RWPE1 (cell line): Measurements from ENCODE around the gene AUTS2.

Source experiments
- CTCF ChIA-PET: fragments of 350-600 bp; sonication (Branson Sonifier 250); formaldehyde crosslinking; extraction: SDS; loops from one replicate; lab custom pipeline; 2021; lab: Yijun Ruan, JAX
- POLR2A ChIA-PET: fragments of 400-600 bp; formaldehyde crosslinking; extraction: SDS; loops from one replicate; lab custom pipeline; 2020; ENCODE audit warnings: antibody characterized with exemption; ENCODE audit not compliant: low non-redundant PET; lab: Yijun Ruan, JAX
- DNase-seq: peaks from one replicate; pipeline ENCODE4 v3.0.0; 2012; ENCODE audit warnings: low spot score
- H3K27ac ChIP-seq: fragments of 450-650 bp; 2 replicates; pipeline ENCODE4 v1.5.1; 2017
- TF ChIP-seq, protein P1 (sequence below): fragments of 450-650 bp; conservative IDR thresholded peaks from 2 replicates; pipeline ENCODE4 v1.5.1; 2017; ENCODE audit warnings: low read depth, mild to moderate bottlenecking

The AUTS2 gene

DNA sequence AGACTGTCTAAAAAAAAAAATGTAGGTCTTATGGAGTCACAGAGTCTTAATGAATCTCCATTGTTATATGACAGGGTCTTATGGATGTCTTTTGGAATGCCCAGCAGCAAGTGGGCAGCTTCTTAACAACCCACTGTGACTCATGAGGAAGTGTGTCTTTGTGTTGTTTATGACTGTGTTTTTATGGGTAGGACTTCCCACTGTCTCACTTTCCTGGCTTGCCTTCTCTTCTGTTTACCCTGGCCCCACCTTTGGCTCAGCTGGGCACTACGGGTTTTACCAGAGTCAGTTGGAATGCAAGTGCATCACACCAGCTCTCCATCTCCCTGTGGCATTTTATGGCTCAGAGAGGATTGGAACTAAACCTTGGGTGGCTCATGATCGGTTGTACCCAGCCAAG lies 580.5 kb downstream of the AUTS2 start:
- ChIA-PET POLR2A (no interaction called here), CTCF (no interaction called here)
- no peak overlapping the region for H3K27ac ChIP-seq
- DNase-seq: peak; percentile 15
- TF ChIP-seq, protein P1, sequence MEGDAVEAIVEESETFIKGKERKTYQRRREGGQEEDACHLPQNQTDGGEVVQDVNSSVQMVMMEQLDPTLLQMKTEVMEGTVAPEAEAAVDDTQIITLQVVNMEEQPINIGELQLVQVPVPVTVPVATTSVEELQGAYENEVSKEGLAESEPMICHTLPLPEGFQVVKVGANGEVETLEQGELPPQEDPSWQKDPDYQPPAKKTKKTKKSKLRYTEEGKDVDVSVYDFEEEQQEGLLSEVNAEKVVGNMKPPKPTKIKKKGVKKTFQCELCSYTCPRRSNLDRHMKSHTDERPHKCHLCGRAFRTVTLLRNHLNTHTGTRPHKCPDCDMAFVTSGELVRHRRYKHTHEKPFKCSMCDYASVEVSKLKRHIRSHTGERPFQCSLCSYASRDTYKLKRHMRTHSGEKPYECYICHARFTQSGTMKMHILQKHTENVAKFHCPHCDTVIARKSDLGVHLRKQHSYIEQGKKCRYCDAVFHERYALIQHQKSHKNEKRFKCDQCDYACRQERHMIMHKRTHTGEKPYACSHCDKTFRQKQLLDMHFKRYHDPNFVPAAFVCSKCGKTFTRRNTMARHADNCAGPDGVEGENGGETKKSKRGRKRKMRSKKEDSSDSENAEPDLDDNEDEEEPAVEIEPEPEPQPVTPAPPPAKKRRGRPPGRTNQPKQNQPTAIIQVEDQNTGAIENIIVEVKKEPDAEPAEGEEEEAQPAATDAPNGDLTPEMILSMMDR: no peak

DNA sequence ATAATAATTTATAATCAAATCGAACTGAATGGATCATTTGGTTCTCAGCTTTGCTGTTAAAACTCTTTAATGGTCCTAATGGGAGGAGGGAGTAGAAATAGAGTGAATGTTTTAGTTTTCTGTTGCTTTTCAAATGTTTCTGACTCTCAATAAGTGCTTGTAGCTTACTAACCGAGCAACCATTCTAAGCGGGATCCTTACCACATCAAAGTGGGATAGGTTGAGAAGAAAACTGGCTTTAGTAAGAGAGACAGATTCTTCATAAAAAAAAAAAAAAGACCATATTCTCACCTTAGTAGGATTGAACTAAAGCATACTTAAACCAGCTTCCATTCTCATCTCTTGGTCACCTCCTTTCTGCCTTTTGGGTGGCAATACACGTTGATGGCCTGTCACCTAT lies 584.2 kb downstream of the AUTS2 start:
- ChIA-PET CTCF (no interaction called here), POLR2A (no interaction called here)
- TF ChIP-seq, protein P1: no peak
- no peak for DNase-seq
- no peak overlapping the region for H3K27ac ChIP-seq

- ChIA-PET POLR2A (no interaction called here), CTCF (interaction anchor here (0.6 kb wide), 1 partner anchor 318 kb away, joined by 5 read pairs; no protein-coding TSS in a partner anchor)
- DNase-seq: no peak
- TF ChIP-seq, protein P1: no peak
- H3K27ac ChIP-seq: no peak overlapping the region
Observed at GRCh38 chr7:70183278-70183677, 585.0 kb downstream of the AUTS2 start.

GRCh38 chr7:70188901-70189650 lies 590.8 kb downstream of the AUTS2 start:
- TF ChIP-seq, protein P1: no peak
- DNase-seq: no peak
- ChIA-PET POLR2A (no interaction called here), CTCF (interaction anchor here (1.0 kb wide), 2 partner anchors 509 to 510 kb away, joined by 3 read pairs; no protein-coding TSS in a partner anchor)
- H3K27ac ChIP-seq: no peak overlapping the region

- POLR2A ChIA-PET: no interaction called here
- TF ChIP-seq, protein P1: no peak
- CTCF ChIA-PET: interaction anchor here (1.0 kb wide), 1 partner anchor 509 kb away, joined by 3 read pairs; no protein-coding TSS in a partner anchor
- no peak overlapping the region for H3K27ac ChIP-seq
- no peak for DNase-seq
Observed at GRCh38 chr7:70189776-70190175, 591.5 kb downstream of the AUTS2 start.

DNA sequence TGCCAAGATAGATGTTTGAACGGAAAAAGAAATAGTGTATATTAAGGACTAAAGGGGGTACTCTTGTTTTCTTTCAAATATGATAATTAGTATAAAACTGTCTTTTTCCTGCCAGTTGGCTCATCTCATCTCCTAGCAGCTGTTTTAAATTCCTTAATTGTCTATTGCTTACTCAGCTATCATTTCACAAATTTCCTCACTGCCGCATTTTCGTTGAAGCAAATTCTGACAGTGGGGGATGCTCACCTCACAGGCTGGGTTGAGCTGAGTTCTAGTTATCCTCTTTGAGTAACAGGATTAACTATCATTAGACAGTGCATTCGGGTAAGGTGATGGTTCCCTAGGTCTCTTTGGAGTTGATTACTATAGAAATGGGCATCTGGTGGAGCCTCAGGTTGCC lies 592.0 kb downstream of the AUTS2 start:
- no peak for DNase-seq
- TF ChIP-seq, protein P1: no peak
- CTCF ChIA-PET: interaction anchor here (1.0 kb wide), 1 partner anchor 508 kb away, joined by 3 read pairs; no protein-coding TSS in a partner anchor
- POLR2A ChIA-PET: no interaction called here
- no peak overlapping the region for H3K27ac ChIP-seq
